Fibroblast of pulmonary artery (primary cell): ENCODE data around the gene TCTN2.

ENCODE experiments used
- DNase-seq: peaks from one replicate; pipeline ENCODE4 v3.0.0-alpha.2; 2010; ENCODE audit warnings: low read depth
- H3K4me3 ChIP-seq: replicated peaks from 2 replicates; pipeline ENCODE4 v1.5.1; 2011; ENCODE audit warnings: low read depth, mild to moderate bottlenecking, control low read depth, low read length, moderate library complexity
- TF ChIP-seq, protein P1 (sequence below): IDR thresholded peaks from 2 replicates; pipeline ENCODE4 v1.5.1; 2011; ENCODE audit warnings: mild to moderate bottlenecking, control low read depth, low read length, inconsistent platforms; ENCODE audit errors: missing control alignments

The TCTN2 gene

DNA sequence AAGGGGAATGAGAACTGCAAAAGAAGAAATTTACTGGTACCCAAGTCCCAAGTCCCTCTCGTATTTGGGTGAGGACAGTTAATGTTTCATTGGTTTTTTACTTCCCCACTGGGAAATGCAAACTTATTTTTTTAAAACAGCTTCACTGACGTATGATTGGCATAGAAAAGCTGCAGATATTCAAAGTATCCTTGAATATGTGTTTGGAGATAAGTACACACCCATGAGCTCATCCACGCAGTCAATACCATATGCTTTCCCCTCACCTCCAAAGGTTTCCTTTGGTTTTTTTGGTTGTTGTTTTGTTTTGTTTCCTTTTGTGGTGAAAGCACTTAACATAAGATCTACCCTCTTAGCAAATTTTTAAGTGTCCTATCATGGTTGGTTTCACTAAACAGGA is 13.1 kb downstream of the TCTN2 start:
- DNase-seq: no peak
- no peak overlapping the region for H3K4me3 ChIP-seq
- TF ChIP-seq, protein P1, sequence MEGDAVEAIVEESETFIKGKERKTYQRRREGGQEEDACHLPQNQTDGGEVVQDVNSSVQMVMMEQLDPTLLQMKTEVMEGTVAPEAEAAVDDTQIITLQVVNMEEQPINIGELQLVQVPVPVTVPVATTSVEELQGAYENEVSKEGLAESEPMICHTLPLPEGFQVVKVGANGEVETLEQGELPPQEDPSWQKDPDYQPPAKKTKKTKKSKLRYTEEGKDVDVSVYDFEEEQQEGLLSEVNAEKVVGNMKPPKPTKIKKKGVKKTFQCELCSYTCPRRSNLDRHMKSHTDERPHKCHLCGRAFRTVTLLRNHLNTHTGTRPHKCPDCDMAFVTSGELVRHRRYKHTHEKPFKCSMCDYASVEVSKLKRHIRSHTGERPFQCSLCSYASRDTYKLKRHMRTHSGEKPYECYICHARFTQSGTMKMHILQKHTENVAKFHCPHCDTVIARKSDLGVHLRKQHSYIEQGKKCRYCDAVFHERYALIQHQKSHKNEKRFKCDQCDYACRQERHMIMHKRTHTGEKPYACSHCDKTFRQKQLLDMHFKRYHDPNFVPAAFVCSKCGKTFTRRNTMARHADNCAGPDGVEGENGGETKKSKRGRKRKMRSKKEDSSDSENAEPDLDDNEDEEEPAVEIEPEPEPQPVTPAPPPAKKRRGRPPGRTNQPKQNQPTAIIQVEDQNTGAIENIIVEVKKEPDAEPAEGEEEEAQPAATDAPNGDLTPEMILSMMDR: no peak

DNA sequence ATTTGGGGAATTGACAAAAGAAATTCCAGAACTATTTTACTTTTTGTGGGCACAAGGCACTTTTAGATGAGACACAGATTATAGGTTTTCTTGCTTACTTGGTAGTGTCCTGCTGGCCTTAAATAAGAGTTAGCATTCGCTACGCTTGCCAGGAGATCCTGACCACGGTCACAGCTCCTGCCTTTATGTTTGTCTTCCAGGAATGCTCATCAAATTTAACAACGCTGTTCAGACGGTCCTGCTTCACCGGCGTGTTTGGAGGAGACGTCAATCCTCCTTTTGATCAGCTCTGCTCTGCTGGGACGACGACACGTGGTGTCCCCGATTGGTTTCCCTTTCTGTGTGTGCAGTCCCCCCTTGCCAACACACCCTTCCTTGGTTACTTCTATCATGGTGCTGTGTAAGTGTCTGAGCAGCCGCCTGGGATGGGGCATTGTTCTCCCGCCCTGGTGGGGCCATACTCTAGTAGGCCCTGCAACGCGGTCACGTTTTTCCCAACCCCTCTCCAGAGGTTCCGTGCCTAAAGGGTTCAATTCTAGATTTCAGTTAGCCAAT is 15.8 kb downstream of the TCTN2 start:
- TF ChIP-seq, protein P1: no peak
- DNase-seq: no peak
- no peak overlapping the region for H3K4me3 ChIP-seq

DNA sequence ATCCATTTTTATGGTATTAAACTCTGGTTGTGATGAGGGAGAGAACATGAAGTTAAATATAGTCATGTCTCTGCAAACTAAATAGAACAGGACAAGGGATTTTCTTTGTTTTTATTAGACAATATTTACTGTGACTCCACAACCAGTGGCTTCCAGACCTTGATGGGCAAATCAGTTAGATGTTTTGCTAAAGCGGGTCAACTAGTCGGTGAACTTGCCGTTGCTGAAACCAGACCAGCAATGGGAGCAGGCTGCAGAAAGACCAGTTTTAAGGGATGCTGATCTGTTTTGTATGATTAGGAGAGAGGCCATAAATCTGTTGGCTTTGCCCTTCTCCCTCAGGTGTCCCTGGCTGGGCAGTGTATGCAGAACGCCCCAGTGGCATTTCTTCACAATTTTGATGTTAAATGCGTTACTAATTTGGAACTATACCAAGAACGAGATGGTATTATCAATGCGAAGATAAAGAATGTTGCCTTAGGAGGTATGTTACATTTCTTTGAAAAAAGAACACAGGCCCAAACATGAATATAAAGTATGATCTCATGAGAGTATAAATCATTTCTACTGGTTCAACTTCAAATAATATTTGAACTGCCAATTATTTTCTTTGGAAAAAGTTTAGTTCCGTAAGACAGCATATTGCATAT is 19.4 kb downstream of the TCTN2 start:
- DNase-seq: no peak
- TF ChIP-seq, protein P1: no peak
- no peak overlapping the region for H3K4me3 ChIP-seq

DNA sequence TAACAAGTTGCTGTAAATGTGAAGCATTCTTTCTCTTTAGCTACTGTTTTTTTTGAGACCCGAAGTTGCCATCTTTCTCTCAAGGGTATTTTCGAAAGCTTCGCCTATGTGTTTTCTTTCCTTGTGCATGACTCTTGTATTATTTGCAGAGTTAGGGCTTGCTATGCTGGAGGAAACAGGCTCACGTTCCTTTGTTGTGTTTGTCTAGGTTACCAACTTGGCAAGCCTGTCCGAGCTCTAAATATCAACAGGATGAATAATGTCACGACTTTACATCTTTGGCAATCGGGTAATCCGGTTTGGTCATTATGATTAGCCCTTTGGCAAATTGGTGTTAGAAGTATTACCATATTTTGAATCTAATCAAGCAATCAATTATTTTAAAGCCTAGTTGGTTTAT is 25.3 kb downstream of the TCTN2 start:
- TF ChIP-seq, protein P1: no peak
- DNase-seq: no peak
- no peak overlapping the region for H3K4me3 ChIP-seq

DNA sequence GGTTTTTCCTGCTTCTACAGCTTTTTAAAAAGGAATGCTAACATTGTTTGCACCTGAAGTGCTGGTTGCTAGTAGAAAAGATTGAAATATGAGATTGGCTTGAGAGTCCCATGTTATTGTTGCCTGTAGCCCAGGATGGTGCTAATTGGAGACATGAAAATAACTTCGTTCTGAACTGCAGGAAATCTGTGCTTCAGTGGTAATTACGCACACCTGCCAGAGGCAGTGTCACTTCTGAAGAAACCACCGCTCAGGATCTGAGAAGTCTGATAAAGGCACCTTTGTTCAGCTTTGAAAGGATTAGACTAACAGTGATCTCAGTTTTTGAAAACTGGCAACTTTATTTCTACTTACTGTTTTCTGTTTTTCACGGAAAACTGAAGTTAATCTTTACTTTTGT is 25.7 kb downstream of the TCTN2 start:
- TF ChIP-seq, protein P1: no peak
- no peak for DNase-seq

DNA sequence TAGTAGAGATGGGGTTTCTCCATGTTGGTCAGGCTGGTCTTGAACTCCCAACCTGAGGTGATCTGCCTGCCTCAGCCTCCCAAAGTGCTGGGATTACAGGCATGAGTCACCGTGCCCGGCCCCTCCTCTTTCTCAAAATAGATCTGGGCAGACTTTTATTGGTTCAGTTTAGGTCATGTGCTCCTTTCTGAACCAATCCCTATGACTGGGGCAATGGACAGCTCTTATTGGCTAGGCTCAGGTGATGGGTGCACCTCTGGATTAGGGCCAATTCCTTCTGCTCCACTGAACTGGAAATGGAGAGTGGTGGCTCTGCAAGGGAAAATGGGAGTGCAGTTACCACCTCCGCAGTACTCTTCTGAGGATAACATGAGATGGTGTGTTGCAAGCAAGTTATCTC is 35.0 kb downstream of the TCTN2 start:
- H3K4me3 ChIP-seq: no peak overlapping the region
- peak; percentile 7 for DNase-seq
- TF ChIP-seq, protein P1: no peak

More for the DNA sequence above, 25.7 kb downstream of the TCTN2 start:
- H3K4me3 ChIP-seq: no peak overlapping the region

DNA sequence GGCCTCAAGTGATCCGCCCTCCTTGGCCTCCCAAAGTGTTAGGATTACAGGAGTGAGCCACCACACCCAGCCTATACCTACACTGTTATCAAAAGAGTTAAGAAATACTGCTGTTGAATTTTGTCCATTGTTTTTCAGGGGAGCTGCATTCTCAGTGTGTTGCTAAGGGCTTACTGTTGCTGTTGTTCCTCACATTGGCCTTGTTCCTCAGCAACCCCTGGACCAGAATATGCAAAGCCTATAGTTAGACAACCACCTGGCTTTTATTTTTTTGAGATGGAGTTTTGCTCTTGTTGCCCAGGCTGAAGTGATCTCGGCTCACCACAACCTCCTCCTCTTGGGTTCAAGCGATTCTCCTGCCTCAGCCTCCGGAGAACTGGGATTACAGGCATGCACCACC is 36.6 kb downstream of the TCTN2 start:
- H3K4me3 ChIP-seq: no peak overlapping the region
- no peak for DNase-seq
- TF ChIP-seq, protein P1: no peak
